Measurements from ENCODE around the gene EVL. TPM values are rescaled to one million over a fixed set of nuclear protein-coding genes. Genes with fewer than 3 reads are reported as not detected.

EVL gene
- total and polyA plus RNA-seq, 10 of the 15 experiments (the other 5 are each of a cell fraction or from before 2014, with no cell fraction given): 11.9 to 341 (median 89.8) TPM

- TF ChIP-seq ZNF687 (IDR thresholded peaks at IDR 0.05) (peak; percentile 52), TCF12 (IDR thresholded peaks at IDR 0.05; ENCODE audit: low read depth, low read length) (no peak), RFX5 (IDR thresholded peaks at IDR 0.05; ENCODE audit: low read depth, low read length) (no peak), CEBPB (IDR thresholded peaks at IDR 0.05; ENCODE audit: borderline replicate concordance in 1 of 2, low read depth in 2 of 2, low read length in 2 of 2) (no peak), NR2C2 (IDR thresholded peaks at IDR 0.05; ENCODE audit: borderline replicate concordance, control insufficient read depth, insufficient read length, low read depth) (no peak), MTA3 (IDR thresholded peaks at IDR 0.05; ENCODE audit: borderline replicate concordance, low read length) (no peak), HDAC2 (IDR thresholded peaks at IDR 0.05) (no peak), ATF7 (IDR thresholded peaks at IDR 0.05; ENCODE audit: low read depth) (no peak), DPF2 (IDR thresholded peaks at IDR 0.05) (peak; percentile 12; the same call in 1 of the 2 replicates), BCLAF1 (IDR thresholded peaks at IDR 0.05) (no peak), E2F8 (IDR thresholded peaks at IDR 0.05; ENCODE audit: low read depth, partially characterized antibody) (no peak), SMAD1 (IDR thresholded peaks at IDR 0.05; ENCODE audit: low read depth, partially characterized antibody) (no peak), CTCF (IDR thresholded peaks at IDR 0.05 in 2 of 3, conservative IDR thresholded peaks at IDR 0.05 in 1 of 3; ENCODE audit: control insufficient read depth in 2 of 3, extremely low read depth in 1 of 3, insufficient read depth in 1 of 3, low read depth in 3 of 3, low read length in 3 of 3) (no peak), POLR2A (IDR thresholded peaks at IDR 0.05; ENCODE audit: low read depth, low read length) (no peak), MEF2A (IDR thresholded peaks at IDR 0.05; ENCODE audit: insufficient read depth, low read depth, low read length) (no peak), NFXL1 (IDR thresholded peaks at IDR 0.05; ENCODE audit: borderline replicate concordance) (no peak), SP1 (IDR thresholded peaks at IDR 0.05; ENCODE audit: low read depth, low read length) (no peak), RB1 (IDR thresholded peaks at IDR 0.05; ENCODE audit: borderline replicate concordance) (no peak)
These were observed 1.7 kb downstream of the EVL start (continued) for GRCh38 chr14:100066962-100067361.

All from GM12878 (cell line).